Measurements from ENCODE around the gene ZNF836. TPM values are rescaled to one million over a fixed set of nuclear protein-coding genes. Genes with fewer than 3 reads are reported as not detected.

ZNF836 gene
- total RNA-seq, 1 donor from 2014 or later = 7.5 TPM

- peaks cover 2% of the 10 kb centered on the region for H3K79me2 ChIP-seq (ENCODE audit: insufficient read depth, low read length)
- no peak overlapping the region for H3K4me3 Mint-ChIP-seq (ENCODE audit: unreplicated experiment)
- no peak overlapping the region for H3K4me3 ChIP-seq (ENCODE audit: insufficient read depth, low read depth, low read length)
- H3K27ac Mint-ChIP-seq (ENCODE audit: unreplicated experiment) = no peak overlapping the region
- H3K36me3 ChIP-seq (ENCODE audit: insufficient read depth, low read length) = peaks cover 24% of the 10 kb centered on the region
- peaks cover 90% of the 10 kb centered on the region for H3K9me3 Mint-ChIP-seq (ENCODE audit: unreplicated experiment)
- FAIRE-seq (no peak), DNase-seq (ENCODE audit: low read depth) (no peak)
- H3K4me1 ChIP-seq (ENCODE audit: insufficient read depth, low read length) = no peaks in the 10 kb centered on the region
- no peaks in the 10 kb centered on the region for H3K27me3 ChIP-seq (ENCODE audit: insufficient read depth, low read length)
- H3K9me3 ChIP-seq (ENCODE audit: insufficient read depth, low read depth, low read length) = peaks cover 83% of the 10 kb centered on the region
- no peak overlapping the region for H2AFZ ChIP-seq (ENCODE audit: low read depth, low read length)
- no peaks in the 10 kb centered on the region for H4K20me1 ChIP-seq (ENCODE audit: insufficient read depth, low read length)
- no peak for TF ChIP-seq EZH2 (IDR thresholded peaks at IDR 0.05; ENCODE audit: insufficient read depth, low read length)
- TF ChIP-seq CTCF (IDR thresholded peaks at IDR 0.05; ENCODE audit: insufficient read depth, low read depth, low read length) = no peak
- no peaks in the 10 kb centered on the region for H3K4me1 Mint-ChIP-seq (ENCODE audit: low read depth, unreplicated experiment)
- peaks cover 81% of the 10 kb centered on the region for H3K36me3 Mint-ChIP-seq (ENCODE audit: low read depth, unreplicated experiment)
- no peak overlapping the region for H3K9ac ChIP-seq (ENCODE audit: low read length)
- H3K4me2 ChIP-seq (ENCODE audit: low read length) = no peak overlapping the region
- no peaks in the 10 kb centered on the region for H3K27me3 Mint-ChIP-seq (ENCODE audit: low read depth, unreplicated experiment)
- no peak overlapping the region for H3K27ac ChIP-seq (ENCODE audit: low read depth, low read length)
These were observed 56.7 kb downstream of the ZNF836 start for GRCh38 chr19:52114691-52115090.

- H3K36me3 Mint-ChIP-seq (ENCODE audit: low read depth, unreplicated experiment) = peaks cover 61% of the 10 kb centered on the region
- H3K27me3 ChIP-seq (ENCODE audit: insufficient read depth, low read length) = no peaks in the 10 kb centered on the region
- peaks cover 22% of the 10 kb centered on the region for H3K36me3 ChIP-seq (ENCODE audit: insufficient read depth, low read length)
- no peaks in the 10 kb centered on the region for H3K4me1 ChIP-seq (ENCODE audit: insufficient read depth, low read length)
- H3K27me3 Mint-ChIP-seq (ENCODE audit: low read depth, unreplicated experiment) = no peaks in the 10 kb centered on the region
- no peak overlapping the region for H3K4me2 ChIP-seq (ENCODE audit: low read length)
- no peak overlapping the region for H3K4me3 ChIP-seq (ENCODE audit: insufficient read depth, low read depth, low read length)
- H2AFZ ChIP-seq (ENCODE audit: low read depth, low read length) = no peak overlapping the region
- no peak overlapping the region for H3K27ac ChIP-seq (ENCODE audit: low read depth, low read length)
- peaks cover 75% of the 10 kb centered on the region for H3K9me3 Mint-ChIP-seq (ENCODE audit: unreplicated experiment)
- no peak overlapping the region for H3K9ac ChIP-seq (ENCODE audit: low read length)
- H3K4me1 Mint-ChIP-seq (ENCODE audit: low read depth, unreplicated experiment) = no peaks in the 10 kb centered on the region
- H3K9me3 ChIP-seq (ENCODE audit: insufficient read depth, low read depth, low read length) = peaks cover 66% of the 10 kb centered on the region
- no peaks in the 10 kb centered on the region for H3K79me2 ChIP-seq (ENCODE audit: insufficient read depth, low read length)
- FAIRE-seq (no peak), DNase-seq (ENCODE audit: low read depth) (no peak)
- H3K4me3 Mint-ChIP-seq (ENCODE audit: unreplicated experiment) = no peak overlapping the region
- no peak for TF ChIP-seq CTCF (IDR thresholded peaks at IDR 0.05; ENCODE audit: insufficient read depth, low read depth, low read length)
- TF ChIP-seq EZH2 (IDR thresholded peaks at IDR 0.05; ENCODE audit: insufficient read depth, low read length) = no peak
- no peaks in the 10 kb centered on the region for H4K20me1 ChIP-seq (ENCODE audit: insufficient read depth, low read length)
- no peak overlapping the region for H3K27ac Mint-ChIP-seq (ENCODE audit: unreplicated experiment)
These were observed 58.8 kb downstream of the ZNF836 start for GRCh38 chr19:52112624-52113023.

DNA sequence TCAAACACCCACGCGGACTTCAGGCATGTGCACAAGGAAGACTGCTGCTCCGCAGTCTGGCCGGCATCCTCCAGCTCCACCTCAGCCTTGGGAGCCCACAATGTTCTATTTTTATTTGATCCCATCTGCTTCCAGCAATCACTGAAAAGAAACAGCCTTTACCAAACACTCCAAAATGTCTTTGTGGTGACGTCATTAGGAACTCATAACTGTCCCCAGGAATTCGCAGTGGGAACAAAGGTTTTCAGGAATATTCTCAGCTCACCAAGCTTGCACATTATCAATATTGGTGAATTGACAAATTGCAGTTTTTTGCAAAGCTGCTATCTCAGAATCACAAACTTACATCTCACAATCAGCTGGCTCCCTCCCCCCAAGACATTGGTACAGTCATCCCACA, 60.6 kb downstream of the ZNF836 start:
- H3K4me2 ChIP-seq (ENCODE audit: low read length) = no peak overlapping the region
- no peaks in the 10 kb centered on the region for H3K27me3 Mint-ChIP-seq (ENCODE audit: low read depth, unreplicated experiment)
- H3K4me3 ChIP-seq (ENCODE audit: insufficient read depth, low read depth, low read length) = no peak overlapping the region
- FAIRE-seq (no peak), DNase-seq (ENCODE audit: low read depth) (no peak)
- H3K9me3 Mint-ChIP-seq (ENCODE audit: unreplicated experiment) = peaks cover 69% of the 10 kb centered on the region
- H2AFZ ChIP-seq (ENCODE audit: low read depth, low read length) = no peak overlapping the region
- no peaks in the 10 kb centered on the region for H3K4me1 Mint-ChIP-seq (ENCODE audit: low read depth, unreplicated experiment)
- H3K9me3 ChIP-seq (ENCODE audit: insufficient read depth, low read depth, low read length) = peaks cover 57% of the 10 kb centered on the region
- H3K27ac ChIP-seq (ENCODE audit: low read depth, low read length) = no peak overlapping the region
- no peak overlapping the region for H3K4me3 Mint-ChIP-seq (ENCODE audit: unreplicated experiment)
- H3K36me3 Mint-ChIP-seq (ENCODE audit: low read depth, unreplicated experiment) = peaks cover 45% of the 10 kb centered on the region
- no peaks in the 10 kb centered on the region for H3K27me3 ChIP-seq (ENCODE audit: insufficient read depth, low read length)
- no peaks in the 10 kb centered on the region for H3K4me1 ChIP-seq (ENCODE audit: insufficient read depth, low read length)
- H3K27ac Mint-ChIP-seq (ENCODE audit: unreplicated experiment) = no peak overlapping the region
- peaks cover 9% of the 10 kb centered on the region for H3K36me3 ChIP-seq (ENCODE audit: insufficient read depth, low read length)
- H4K20me1 ChIP-seq (ENCODE audit: insufficient read depth, low read length) = no peaks in the 10 kb centered on the region
- H3K9ac ChIP-seq (ENCODE audit: low read length) = no peak overlapping the region
- TF ChIP-seq CTCF (IDR thresholded peaks at IDR 0.05; ENCODE audit: insufficient read depth, low read depth, low read length) (no peak), EZH2 (IDR thresholded peaks at IDR 0.05; ENCODE audit: insufficient read depth, low read length) (no peak)
- H3K79me2 ChIP-seq (ENCODE audit: insufficient read depth, low read length) = no peaks in the 10 kb centered on the region

Other genes starting within 250 kb of the ZNF836 start
- 5.8 and 7.2 TPM in 2 replicates for gene ZNF613, start 244.1 kb downstream of the ZNF836 start, total RNA-seq
- 8.6 and 9.5 TPM in 2 replicates for gene ZNF350, start 184.8 kb downstream of the ZNF836 start, total RNA-seq
- 4.7 and 5.8 TPM in 2 replicates for gene ZNF615, start 163.4 kb downstream of the ZNF836 start, total RNA-seq
- gene ZNF614, start 143.2 kb downstream of the ZNF836 start, total RNA-seq = 9.9 and 11.4 TPM in 2 replicates
- gene ZNF432, start 122.8 kb downstream of the ZNF836 start, total RNA-seq = 17.7 and 22.9 TPM in 2 replicates
- gene ZNF841, start 75.9 kb downstream of the ZNF836 start, total RNA-seq = 37.8 and 38.0 TPM in 2 replicates
- gene ZNF616, start 31.7 kb downstream of the ZNF836 start, total RNA-seq = 13.1 and 14.7 TPM in 2 replicates
- gene PPP2R1A, start 18.4 kb upstream of the ZNF836 start, total RNA-seq = 316 and 332 TPM in 2 replicates
- 13.2 and 16.5 TPM in 2 replicates for gene ZNF766, start 98.0 kb upstream of the ZNF836 start, total RNA-seq
- gene ZNF480, start 125.5 kb upstream of the ZNF836 start, total RNA-seq = 8.8 and 12.6 TPM in 2 replicates
- gene ZNF610, start 164.6 kb upstream of the ZNF836 start, total RNA-seq = 5.7 and 5.8 TPM in 2 replicates
- 8.3 and 11.0 TPM in 2 replicates for gene ZNF880, start 198.3 kb upstream of the ZNF836 start, total RNA-seq
- gene ZNF528, start 226.2 kb upstream of the ZNF836 start, total RNA-seq = 7.5 and 8.1 TPM in 2 replicates